GM12878 (cell line): Measurements from ENCODE around the gene ETV1.

Source experiments
- CTCF ChIP-seq, 3 experiments: IDR thresholded peaks in 2 of 3; conservative IDR thresholded peaks in 1 of 3; 2 replicates each; pipeline ENCODE4 v1.5.1; 2011; ENCODE audit warnings: low read depth in 3 of 3, low read length in 3 of 3, mild to moderate bottlenecking in 3 of 3, control low read depth in 2 of 3, moderate library complexity in 2 of 3, inconsistent platforms in 1 of 3, mixed read lengths in 1 of 3; ENCODE audit not compliant: control insufficient read depth in 2 of 3, insufficient read depth in 1 of 3; ENCODE audit errors: extremely low read depth in 1 of 3
- E2F4 ChIP-seq: IDR thresholded peaks from 2 replicates; pipeline ENCODE4 v1.6.1; 2012; ENCODE audit warnings: low read depth, low read length, improper control_type of control experiment
- EP300 ChIP-seq, 2 experiments: fragments of 150-350 bp in 1 of 2; IDR thresholded peaks; 2 replicates each; pipeline ENCODE4 v1.6.1; 2011 to 2012; ENCODE audit warnings: low read depth in 2 of 2, low read length in 2 of 2, borderline replicate concordance in 1 of 2, improper control_type of control experiment in 1 of 2, inconsistent platforms in 1 of 2; ENCODE audit not compliant: control insufficient read depth in 1 of 2
- ESRRA ChIP-seq: IDR thresholded peaks from 2 replicates; pipeline ENCODE4 v1.6.1; 2012; ENCODE audit warnings: mild to moderate bottlenecking, low read length, improper control_type of control experiment
- FOXK2 ChIP-seq: fragments of 450-650 bp; IDR thresholded peaks from 2 replicates; pipeline ENCODE4 v1.6.1; 2017; ENCODE audit warnings: mild to moderate bottlenecking, moderate library complexity
- MTA2 ChIP-seq: fragments of 450-650 bp; IDR thresholded peaks from 2 replicates; pipeline ENCODE4 v1.6.1; 2016; ENCODE audit warnings: low read depth, mild to moderate bottlenecking, moderate library complexity
- POLR2A ChIP-seq: IDR thresholded peaks from 2 replicates; pipeline ENCODE4 v1.6.1; 2011; ENCODE audit warnings: low read depth, mild to moderate bottlenecking, low read length
- PRDM15 ChIP-seq: fragments of 450-650 bp; formaldehyde crosslinking; IDR thresholded peaks from 2 replicates; pipeline ENCODE4 v1.4.0; 2020; ENCODE audit warnings: mild to moderate bottlenecking, moderate library complexity
- RBBP5 ChIP-seq: fragments of 200-600 bp; sonication (generic); conservative IDR thresholded peaks from 2 replicates; pipeline ENCODE4 v1.6.1; 2016
- TARDBP ChIP-seq: IDR thresholded peaks from 2 replicates; pipeline ENCODE4 v1.6.1; 2016; ENCODE audit warnings: borderline replicate concordance
- TCF3 ChIP-seq: IDR thresholded peaks from 2 replicates; pipeline ENCODE4 v1.6.1; 2012; ENCODE audit warnings: low read depth, mild to moderate bottlenecking, low read length, borderline replicate concordance; ENCODE audit not compliant: insufficient read depth
- USF1 ChIP-seq: IDR thresholded peaks from 2 replicates; pipeline ENCODE4 v1.6.1; 2011; ENCODE audit warnings: borderline replicate concordance, low read depth, mild to moderate bottlenecking, moderate library complexity, mixed read lengths, low read length; ENCODE audit not compliant: insufficient read depth; ENCODE audit errors: extremely low read length
- ZSCAN29 ChIP-seq: fragments of 450-650 bp; IDR thresholded peaks from 2 replicates; pipeline ENCODE4 v1.6.1; 2017; ENCODE audit warnings: mild to moderate bottlenecking, moderate library complexity

GRCh38 chr7:13984061-13984460 lies 5.4 kb downstream of the ETV1 start:
- TF ChIP-seq USF1, result no peak
- no peak for TF ChIP-seq CTCF (IDR thresholded peaks at IDR 0.05 in 2 of 3, conservative IDR thresholded peaks at IDR 0.05 in 1 of 3; ENCODE audit: control insufficient read depth in 2 of 3, extremely low read depth in 1 of 3, insufficient read depth in 1 of 3, low read depth in 3 of 3, low read length in 3 of 3)
- TF ChIP-seq POLR2A, result no peak
- no peak for TF ChIP-seq E2F4
- no peak for TF ChIP-seq MTA2
- TF ChIP-seq PRDM15 (CRISPR knock-in tag), result no peak
- no peak for TF ChIP-seq EP300 (IDR thresholded peaks at IDR 0.05; ENCODE audit: borderline replicate concordance in 1 of 2, control insufficient read depth in 1 of 2, low read depth in 2 of 2, low read length in 2 of 2)
- no peak for TF ChIP-seq ZSCAN29
- no peak for TF ChIP-seq TCF3
- no peak for TF ChIP-seq RBBP5
- TF ChIP-seq ESRRA, result no peak
- no peak for TF ChIP-seq FOXK2
- no peak for TF ChIP-seq TARDBP
